ACHN (cell line): ENCODE results near the gene SPRYD3.
"Not testable (repeated sequence)": the region's sequence is repeated elsewhere in the genome, so short reads cannot be mapped to it uniquely, and the experiment has no call there.

Experiments used
- DNase-seq: peaks from one replicate; pipeline ENCODE4 v3.0.0-alpha.2; 2015
- in situ Hi-C: cut with HindIII; loops from 2 replicates; pipeline ENCODE4 v1.10.0; 2017; ENCODE audit warnings: low sequenced_read_pairs, low pct_ligation_motif_present, low pct_unique_long_range_greater_than_20kb

The SPRYD3 gene, protein sequence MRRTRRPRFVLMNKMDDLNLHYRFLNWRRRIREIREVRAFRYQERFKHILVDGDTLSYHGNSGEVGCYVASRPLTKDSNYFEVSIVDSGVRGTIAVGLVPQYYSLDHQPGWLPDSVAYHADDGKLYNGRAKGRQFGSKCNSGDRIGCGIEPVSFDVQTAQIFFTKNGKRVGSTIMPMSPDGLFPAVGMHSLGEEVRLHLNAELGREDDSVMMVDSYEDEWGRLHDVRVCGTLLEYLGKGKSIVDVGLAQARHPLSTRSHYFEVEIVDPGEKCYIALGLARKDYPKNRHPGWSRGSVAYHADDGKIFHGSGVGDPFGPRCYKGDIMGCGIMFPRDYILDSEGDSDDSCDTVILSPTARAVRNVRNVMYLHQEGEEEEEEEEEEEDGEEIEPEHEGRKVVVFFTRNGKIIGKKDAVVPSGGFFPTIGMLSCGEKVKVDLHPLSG

DNA sequence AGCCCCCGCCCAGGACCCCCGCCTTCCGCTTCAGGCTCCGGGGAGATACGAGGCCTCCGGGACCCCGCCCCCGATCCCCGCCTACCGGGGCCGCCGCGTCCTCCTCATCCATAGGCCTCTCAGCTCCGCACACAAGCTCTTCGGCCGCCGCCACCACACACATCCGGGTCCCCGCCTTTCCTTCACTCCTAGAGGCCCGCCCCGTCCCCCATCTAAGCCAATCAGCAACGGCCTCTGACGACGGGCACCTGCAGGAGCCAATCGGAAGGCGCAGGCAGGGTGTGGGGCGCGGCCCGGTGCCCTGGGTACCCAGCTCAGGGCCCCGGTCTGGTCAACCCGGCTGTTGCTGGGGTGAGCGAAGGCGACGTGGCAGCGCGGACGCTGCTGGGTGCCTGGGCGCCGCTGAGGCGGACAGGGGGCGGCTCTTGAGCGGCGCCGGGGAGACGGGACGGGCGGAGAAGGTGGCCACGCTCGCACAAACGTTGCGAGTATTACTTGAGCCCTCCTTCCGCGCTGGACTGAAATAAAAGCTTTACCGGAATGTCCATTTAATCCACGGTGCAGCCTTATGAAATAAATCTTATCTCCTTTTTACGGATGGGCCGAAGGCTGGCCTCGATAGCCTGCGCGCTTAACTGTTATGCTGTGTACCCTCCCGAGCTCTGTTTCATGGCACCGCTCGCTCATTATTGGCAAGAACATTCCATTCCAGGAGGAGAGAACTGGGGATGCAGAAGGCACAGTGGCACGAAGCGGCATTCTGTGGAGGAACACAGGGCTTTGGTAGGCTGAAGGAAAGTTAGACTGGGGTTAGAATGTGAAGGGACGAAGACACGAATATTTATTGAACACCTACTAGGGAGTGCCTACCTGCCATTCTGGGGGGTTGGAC is at the start of gene SPRYD3:
Gene SPRYD3, minus strand, starts transcription at position 165 of the 892 bp plus-strand sequence. Its CDS starts 57 bp downstream, at position 108.
- DNase-seq = peak; percentile 99
- in situ Hi-C loops = no loop called here

DNA sequence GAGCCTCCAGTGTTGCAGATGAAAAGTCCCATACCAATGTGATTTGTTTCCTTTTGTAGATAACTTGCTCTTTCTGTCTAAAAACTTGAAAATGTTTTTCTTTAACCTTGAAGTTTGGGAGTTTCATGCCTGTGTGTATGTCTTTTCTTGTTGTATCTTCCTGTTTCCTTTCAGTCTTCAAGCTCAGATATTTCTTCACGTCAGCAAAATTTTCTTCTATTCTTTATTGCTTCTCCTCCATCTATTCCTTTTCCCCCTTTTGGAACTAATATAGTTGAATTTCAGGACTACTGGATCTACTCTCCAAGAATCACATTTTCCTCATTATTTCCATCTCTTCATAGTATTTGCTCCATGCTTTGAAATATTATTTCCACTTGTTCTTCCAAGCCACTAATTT is 48.0 kb upstream of the SPRYD3 start:
- in situ Hi-C loops = no loop called here
- DNase-seq = no peak

DNA sequence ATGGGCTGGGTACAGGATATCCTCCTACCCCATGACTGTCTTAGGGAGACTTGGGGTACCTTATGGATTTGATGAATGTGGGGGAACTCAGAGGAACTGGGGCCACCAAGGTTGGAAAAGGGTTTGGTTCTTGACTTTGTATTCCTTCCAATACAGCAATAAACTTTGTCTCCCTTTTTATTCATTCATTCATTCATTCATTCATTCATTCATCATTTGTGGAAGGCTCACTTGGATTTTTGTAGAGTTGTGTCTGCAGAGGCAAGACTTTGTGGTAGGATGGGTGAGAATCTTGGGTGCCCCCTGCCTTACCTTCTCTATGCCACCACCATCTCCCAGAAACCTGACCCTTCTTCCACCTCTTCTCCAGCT is 45.1 kb upstream of the SPRYD3 start:
- DNase-seq = no peak
- in situ Hi-C loops = no loop called here

DNA sequence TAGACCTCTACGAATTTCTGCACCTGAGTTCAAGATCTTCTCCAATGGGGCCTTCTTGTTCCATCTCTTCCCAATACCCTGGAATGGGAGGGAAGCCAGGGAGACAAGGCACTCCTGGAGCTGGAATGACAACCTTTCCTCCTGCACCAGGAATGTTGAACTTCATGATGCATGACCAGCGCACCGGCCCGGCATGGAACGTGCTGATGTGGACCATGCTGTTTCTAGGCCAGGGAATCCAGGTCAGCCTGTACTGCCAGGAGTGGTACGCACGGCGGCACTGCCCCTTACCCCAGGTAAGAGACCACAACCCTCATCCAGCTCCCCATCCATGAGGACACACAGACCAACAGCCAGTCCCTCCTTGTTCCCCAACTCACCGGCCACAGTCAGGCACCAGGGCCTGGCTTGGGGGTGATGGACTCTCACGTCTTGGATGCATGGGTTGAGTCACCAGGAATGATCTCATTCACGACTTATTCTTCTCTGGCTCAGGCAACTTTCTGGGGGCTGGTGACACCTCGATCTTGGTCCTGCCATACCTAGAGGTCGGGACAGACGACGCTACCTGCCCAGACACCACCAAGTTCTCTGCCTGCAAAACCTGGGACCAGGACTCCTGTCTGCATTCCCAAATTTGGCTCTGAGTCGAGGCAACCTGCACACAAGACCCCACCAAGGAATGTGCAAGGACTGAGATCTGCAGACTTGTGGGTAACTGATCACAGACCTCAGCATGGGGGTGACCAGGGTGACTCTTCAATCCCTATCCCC is 44.6 kb upstream of the SPRYD3 start:
- in situ Hi-C loops = no loop called here

DNA sequence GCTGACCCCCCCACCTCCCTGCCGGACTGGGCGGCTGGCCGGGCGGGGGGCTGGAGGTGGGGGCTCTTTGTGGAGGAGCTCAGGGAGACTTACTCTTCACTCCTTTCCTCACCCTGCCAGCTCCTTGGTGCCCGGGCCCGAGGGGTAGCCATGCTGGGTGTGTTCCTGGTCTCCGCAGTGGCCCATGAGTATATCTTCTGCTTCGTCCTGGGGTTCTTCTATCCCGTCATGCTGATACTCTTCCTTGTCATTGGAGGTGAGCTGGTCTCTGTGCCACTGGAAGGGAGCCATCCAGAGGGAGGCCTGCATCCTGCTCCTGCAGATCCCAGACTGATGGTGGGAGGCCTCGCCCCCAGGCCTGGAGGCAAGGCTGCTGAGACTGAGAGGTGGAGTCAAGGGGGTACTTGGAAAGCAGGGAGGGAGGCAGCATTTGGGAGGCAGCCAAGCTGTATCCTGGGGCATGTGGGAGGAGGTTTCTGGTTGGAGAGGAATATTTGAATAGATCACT is 43.8 kb upstream of the SPRYD3 start:
- in situ Hi-C loops = no loop called here
- no peak for DNase-seq

More for the DNA sequence above, 44.6 kb upstream of the SPRYD3 start:
- DNase-seq = peak; percentile 42

DNA sequence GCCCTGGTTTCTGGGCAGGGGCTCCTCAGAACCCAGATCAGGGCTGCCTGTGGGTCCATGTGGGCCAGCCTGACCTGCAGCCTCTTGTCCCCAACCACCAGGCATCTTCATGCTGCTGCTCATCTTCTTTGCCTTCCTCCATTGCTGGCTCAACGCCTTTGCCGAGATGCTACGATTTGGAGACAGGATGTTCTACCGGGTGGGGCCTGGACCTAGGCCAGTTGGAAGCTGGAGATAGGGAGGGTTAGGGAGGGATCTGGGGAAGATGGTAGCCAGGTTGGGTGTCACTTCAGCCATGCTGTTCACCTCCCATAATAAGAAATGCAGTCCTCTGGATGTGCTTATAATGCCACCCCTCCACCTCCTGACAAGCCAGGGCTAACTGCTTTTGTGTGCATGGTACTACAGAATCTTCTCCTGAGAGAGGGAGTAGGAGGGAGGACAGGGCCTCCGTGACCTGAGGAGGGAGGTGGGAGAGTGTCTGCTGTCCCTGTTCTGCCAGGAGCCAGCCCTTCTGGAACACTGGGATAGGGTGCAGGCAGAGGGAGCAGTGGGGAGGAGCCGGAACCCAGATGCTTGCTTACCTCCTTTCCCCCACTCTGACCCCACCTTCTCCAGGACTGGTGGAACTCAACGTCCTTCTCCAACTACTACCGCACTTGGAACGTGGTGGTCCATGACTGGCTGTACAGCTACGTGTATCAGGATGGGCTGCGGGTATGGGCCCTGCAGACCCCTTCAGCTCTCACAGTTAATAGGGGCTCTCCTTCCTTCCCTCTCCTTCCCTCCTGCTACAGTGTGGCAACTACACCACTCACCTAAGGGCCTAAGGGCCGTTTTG is 41.7 kb upstream of the SPRYD3 start:
- no peak for DNase-seq

DNA sequence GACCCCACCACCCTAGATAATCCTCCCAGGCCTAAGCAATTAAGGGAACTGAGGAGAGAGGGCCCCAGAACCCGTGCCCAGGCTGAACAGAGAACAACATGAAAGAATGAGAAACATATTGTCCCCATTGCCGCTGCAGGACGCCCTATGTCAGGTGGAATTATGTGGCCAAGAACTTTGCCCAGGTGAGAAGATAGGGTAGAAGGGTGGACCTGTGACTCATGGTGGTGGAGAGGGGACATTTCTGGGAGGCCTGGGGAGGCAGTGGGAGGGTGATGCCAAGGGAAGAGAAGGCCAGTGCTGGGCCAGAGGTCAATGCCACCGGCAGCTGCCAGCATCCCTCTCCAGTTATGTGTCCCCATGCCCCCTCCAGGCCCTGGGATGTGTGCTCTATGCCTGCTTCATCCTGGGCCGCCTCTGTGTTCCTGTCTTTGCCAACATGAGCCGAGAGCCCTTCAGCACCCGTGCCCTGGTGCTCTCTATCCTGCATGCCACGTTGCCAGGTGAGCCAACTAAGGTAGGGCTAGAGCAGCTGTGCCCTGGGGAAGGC is 39.6 kb upstream of the SPRYD3 start:
- DNase-seq = no peak
- in situ Hi-C loops = no loop called here

More for the DNA sequence above, 41.7 kb upstream of the SPRYD3 start:
- in situ Hi-C loops = no loop called here

DNA sequence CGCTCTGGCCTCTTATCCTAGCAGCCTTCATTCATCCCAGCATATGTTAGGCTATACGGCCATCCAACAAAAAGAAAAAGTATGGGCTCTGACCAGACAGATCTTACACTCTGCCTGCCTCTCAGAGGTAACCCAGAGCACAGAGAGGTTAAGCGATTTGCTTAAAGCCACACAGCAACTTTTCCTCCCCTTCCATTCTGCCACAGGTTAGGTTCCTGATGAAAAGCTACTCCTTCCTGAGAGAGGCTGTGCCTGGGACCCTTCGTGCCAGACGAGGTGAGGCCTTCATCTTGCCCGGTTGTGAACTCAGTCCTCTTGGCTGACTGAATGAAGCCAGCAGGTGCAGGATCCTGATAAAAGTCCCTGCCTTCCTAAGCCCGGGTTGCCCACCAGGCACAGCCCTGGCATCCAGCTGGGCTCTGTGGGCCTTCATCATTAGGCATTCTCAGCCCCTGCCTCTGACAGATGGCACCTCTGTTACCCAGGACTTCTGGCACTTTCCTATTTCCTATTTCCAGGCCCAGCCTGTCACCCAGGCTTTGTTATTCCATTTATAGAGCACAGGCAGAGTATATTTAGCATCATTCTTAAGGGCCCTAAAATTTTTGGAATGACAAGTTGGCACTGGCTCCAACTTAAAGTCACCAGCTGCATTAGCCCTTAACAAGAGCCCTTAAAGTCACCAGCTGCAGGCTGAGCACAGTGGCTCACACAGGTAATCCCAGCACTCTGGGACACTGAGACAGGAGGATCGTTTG is 36.9 kb upstream of the SPRYD3 start:
- in situ Hi-C loops = no loop called here
- no peak for DNase-seq

DNA sequence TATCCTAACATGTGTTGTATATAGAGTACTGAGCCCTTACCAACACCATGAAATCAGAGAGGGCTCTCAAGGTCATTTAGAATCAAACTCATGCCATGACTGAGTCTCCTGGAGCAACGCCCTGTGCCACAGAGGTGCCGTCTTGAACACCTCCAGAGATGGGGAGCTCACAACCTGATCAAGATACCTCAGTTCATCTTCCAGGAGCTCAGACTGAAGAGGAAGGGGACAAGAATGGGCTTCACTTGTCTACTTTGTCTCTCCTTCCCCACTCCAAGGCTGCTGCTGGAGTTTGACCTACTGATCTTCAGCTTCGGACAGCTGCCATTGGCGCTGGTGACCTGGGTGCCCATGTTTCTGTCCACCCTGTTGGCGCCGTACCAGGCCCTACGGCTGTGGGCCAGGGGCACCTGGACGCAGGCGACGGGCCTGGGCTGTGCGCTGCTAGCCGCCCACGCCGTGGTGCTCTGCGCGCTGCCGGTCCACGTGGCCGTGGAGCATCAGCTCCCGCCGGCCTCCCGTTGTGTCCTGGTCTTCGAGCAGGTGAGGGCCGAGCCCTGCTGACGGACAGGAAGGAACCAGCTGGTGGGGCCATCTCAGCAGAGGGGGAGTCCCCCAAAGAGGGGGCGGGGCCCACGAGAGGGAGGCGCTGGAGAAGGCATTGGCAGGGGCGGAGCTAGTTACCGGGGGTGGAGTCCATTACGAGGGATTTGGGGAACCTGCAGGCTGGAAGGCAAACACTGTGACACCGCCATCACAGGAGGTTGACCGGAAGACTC is 36.1 kb upstream of the SPRYD3 start:
- DNase-seq = no peak
- in situ Hi-C loops = no loop called here

DNA sequence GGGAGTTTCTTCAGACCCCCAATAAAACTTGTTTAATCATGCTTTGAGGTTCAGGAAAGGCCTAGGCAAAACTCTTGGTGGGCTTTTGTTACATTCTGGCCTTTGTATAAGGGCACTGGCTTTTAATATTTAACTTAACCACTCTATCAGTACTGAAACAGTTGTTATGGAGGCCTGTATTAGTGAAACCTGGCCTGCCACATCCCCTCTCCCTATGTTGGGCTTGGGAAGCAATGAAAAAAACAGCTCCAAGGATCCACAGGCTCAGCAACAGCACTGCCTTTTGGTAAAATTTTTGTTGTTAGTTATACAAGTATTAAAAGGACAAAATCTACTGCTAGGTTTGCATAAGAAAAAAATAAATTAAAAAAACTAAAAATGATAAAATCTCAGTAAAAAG is 34.8 kb upstream of the SPRYD3 start:
- DNase-seq = no peak
- in situ Hi-C loops = no loop called here

DNA sequence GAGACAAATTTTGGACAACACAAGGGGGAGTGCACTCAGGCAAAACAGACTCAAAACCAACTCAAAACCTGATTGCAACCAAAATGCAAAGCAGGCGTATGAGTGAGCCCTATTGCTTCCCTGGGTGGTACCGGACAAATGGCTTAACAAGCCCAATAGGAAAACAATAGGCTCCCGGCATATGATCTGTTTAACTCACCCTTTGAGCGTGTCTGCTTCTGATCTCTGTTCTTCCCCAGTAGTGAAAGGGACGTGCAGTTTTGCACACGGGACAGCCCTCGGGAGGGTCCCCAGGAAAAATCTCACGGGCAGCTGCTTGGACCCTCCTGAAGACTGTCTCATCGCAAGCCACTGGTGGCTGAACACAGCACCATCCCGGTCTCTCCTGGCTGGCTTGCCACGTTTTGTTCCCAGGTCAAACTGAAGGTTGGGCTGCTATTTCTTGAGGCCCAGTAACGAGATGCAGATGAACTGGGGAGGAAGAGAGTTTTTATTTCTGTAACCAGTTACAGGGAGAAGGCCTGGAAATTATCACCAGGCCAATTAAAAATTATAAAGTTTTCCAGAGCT is 34.0 kb upstream of the SPRYD3 start:
- DNase-seq = no peak
- in situ Hi-C loops = no loop called here

DNA sequence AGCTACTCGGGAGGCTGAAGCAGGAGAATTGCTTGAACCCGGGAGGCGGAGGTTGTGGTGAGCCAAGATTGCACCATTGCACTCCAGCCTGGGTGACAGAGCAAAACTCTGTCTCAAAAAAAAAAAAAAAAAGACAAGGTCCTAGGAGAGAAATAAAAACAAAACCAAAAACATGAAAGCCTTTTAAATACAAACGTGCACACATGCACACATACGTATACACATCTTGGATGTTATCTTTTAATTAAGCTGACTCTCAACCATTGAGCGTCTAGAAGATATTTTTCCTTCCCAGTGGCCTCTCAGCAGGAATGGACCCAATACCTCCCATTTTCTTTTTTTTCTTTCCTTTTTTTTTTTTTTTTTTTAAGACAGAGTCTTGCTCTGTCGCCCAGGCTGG is 33.2 kb upstream of the SPRYD3 start:
- in situ Hi-C loops, DNase-seq: not testable (repeated sequence)

DNA sequence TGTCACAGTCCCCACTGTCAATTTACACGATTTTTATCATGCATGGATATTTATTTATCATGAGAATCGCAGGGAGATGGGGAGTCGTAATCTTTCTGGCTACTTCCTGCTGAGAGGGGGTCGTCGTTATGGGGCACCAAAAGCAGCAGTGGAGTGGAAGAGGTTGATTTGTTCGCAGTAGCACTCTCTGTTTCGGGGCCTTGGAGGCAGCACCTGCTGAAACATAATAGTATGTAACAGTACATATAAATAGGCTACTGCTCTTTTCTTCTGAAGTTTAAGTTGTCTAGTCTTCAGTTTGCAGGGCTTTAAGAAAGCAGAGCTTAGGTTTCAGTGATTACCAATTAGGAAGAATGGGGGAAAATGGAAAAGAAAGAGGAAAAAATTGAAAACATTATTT is 27.9 kb upstream of the SPRYD3 start:
- in situ Hi-C loops = no loop called here
- DNase-seq = no peak

DNA sequence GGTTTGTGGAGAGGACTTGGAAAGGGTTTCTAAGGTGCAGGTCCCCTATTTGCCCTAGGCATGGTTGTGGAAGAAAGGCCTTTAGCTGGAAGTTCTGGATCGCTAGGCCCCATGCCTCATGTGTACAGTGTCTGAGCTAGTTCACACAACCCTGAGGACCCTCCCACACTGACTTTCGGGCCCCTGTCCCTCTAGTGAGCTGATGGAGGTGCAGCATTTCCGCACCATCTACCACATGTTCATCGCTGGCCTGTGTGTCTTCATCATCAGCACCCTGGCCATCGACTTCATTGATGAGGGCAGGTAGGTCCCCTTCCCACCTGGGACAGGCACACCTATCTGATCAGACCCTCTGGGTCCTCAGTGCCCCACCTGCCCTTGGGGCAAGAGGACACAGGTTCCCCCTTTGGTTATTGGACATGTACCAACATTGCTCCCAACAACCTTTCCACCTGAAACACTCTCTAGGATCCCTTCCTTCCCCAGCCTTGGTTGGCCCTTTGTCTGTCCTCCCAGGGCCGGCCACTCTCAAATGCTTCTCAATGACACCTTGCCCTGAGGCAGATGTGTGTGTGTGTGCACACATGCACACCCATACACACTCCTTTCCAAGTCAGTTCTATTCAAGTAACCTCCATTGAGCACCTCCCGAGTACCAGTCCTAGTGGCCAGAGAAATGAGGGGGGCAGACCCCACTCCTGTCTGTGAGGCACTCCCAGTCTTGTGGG is 26.7 kb upstream of the SPRYD3 start:
- DNase-seq = no peak
- in situ Hi-C loops = no loop called here

DNA sequence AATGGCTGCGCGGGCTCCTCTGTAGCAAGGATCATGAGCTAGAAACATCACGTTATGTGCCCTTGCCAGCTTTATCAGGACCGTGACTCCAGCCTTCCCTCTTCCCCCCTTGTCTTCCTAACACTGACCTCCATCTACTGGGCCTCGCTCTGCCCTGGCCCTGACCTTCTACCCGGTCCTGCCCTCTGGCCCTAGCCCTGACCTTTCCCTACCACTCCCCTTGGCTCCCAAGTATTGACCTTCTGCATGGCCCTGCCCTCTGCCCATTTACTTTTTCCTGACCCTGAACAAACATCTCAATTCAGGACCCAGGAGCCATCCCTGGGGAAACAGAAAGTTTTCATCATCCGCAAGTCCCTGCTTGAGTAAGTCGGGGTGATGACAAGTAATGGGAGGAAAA is 26.1 kb upstream of the SPRYD3 start:
- in situ Hi-C loops = no loop called here
- DNase-seq = no peak
